Sciatic nerve (tissue), 2 donors: Measurements from ENCODE around the gene EGR1. TPM values are rescaled to one million over a fixed set of nuclear protein-coding genes. Genes with fewer than 3 reads are reported as not detected.
A peak's percentile ranks its signal among the peaks of the same experiment; 100 is the strongest.
"Not testable (repeated sequence)": the region's sequence is repeated elsewhere in the genome, so short reads cannot be mapped to it uniquely, and the experiment has no call there.

Experiments
- ATAC-seq: fragments of 200-7000 bp; cut with Tn5 transposase; one replicate; pipeline ENCODE4 v1.9.1; 2020; ENCODE audit warnings: mild to moderate bottlenecking, moderate library complexity
- DNase-seq: peaks from one replicate; pipeline ENCODE4 v3.0.0-alpha.2; 2020; ENCODE audit warnings: low spot score
- intact Hi-C: fragments of 100-400 bp; cut with DNase I; formaldehyde crosslinking; loops from one replicate; pipeline ENCODE4 v1.14.2; 2022
- total RNA-seq: library from RNA; stranded (reverse); fragmentation: NEBNext Ultra II Directional; extraction: Animal tissue kit (Norgen Biotek cat#: 25700); gene quantifications from one replicate; pipeline ENCODE4 v1.2.1, GENCODE V29; 2021
- donor health status: DM: no; HTN: no; CAD: no.
- donor health status: DM: no; HTN: no; CAD: no.

EGR1 gene
- total RNA-seq, 1 donor from 2014 or later = 137 TPM

DNA sequence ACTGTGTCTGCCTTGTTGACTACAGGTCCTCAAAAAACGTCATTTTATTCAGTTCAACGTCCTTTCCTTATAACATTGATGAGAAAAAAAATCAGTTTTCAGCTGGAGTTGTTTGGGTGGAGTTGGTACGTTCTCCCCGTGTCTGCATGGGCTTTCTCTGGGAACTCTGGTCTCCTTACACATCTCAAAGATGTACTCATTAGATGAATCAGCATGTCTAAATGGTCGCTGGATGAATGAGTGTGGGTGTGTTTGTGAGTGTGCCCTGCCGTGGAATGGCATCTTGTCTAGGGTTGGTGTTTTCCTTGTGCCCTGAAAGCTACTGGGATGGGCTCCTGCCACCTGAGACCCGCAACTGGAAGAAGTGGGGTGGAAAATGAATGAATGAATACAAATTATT is 30.1 kb downstream of the EGR1 start:
- intact Hi-C loops = no loop called here
- no peak for DNase-seq
- no peak for ATAC-seq

DNA sequence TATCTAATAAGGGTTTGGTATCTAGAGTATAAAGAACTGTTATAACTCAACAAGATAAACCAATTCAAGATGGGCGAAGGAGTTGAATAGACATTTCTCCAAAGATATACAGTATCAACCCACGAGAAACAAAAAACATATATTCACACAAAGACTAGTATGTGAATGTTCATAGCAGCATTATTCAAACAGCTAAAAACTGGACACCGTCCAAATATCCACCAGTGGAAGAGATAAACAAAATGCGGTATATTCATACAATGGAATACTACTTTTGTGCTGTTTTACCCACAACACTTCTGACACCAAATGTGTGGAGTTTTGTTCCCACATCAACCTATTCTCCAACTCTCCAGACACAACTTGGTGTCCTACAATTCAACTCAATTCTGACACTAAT is 33.1 kb downstream of the EGR1 start:
- intact Hi-C loops = no loop called here
- DNase-seq (no peak), ATAC-seq (no peak)

DNA sequence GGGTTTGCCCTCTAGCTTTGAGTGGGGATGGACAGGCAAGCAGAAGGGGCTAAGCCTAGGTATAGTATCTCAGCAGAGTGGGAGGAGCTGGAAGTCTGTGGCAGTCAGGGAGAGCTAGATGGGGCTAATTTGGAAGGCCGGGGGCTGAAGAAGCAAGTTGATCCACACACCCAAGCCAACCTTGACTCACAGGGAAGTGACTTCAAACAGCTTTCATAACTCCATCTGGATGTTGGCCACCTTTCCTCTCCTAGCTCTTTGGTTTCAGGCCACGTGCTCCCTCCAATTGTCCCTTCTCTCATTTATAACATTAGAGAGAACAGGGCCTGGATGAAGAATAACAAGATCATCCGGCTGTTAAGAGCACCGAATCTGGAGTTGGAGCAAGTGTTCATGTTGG is 36.8 kb downstream of the EGR1 start:
- intact Hi-C loops = loop anchor here (5.0 kb wide), 1 partner anchor 55 kb away; no protein-coding TSS in a partner anchor
- DNase-seq (no peak), ATAC-seq (no peak)

DNA sequence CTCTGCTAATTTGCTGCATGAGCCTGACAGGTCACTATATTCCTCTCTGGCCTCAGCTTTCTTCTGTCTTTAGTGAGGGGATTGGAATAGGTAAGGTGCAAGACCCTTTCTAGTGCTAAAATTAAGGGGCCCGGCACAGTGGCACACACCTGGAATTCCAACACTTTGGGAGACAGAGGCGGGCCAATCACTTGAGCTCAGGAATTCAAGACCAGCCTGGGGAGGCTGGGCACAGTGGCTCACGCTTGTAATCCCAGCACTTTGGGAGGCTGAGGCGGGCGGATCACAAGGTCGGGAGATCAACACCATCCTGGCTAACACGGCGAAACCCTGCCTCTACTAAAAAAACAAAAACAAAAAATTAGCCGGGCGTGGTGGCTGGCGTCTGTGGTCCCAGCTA is 37.2 kb downstream of the EGR1 start:
- intact Hi-C loops = loop anchor here (5.0 kb wide), 1 partner anchor 55 kb away; no protein-coding TSS in a partner anchor
- DNase-seq (no peak), ATAC-seq (no peak)

DNA sequence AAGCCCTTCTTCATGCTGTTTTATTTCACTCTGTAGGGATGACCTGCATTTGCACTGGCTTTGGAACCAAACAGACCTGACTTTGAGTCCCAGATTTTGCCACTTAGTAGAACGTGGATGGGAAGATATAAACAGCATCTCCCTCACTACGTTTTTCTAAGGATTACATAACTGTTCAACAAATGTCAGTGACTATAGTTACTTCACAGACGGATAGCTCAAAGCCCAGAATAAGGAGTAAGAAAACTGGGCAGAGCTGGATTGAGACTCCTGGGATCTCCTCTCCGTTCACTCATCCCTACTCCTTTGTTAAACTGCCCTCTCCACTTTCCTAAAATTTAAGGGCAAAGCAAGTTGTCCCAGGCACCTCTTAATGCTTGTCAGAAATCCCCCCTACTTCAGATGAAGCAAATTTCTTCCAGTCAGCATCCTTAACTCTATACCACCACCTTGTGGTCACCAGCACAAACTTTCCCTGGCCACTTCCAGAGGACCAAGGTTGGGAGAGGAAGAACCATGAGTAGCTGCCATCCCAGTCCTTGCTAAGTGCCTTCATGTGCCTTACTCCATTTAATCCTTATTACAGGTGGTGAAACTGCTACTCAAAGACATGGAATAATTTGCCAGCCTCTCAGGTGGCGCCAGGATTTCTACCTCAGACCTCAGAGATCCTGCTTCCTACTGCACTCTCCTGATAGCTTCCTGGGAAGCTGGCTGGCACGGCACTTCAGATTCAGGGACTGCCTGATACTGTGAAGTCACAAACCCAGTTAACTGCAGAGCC is 38.4 kb downstream of the EGR1 start:
- no peak for DNase-seq
- intact Hi-C loops = loop anchor here (5.0 kb wide), 1 partner anchor 56 kb away; no protein-coding TSS in a partner anchor
- peak; percentile 89 for ATAC-seq

DNA sequence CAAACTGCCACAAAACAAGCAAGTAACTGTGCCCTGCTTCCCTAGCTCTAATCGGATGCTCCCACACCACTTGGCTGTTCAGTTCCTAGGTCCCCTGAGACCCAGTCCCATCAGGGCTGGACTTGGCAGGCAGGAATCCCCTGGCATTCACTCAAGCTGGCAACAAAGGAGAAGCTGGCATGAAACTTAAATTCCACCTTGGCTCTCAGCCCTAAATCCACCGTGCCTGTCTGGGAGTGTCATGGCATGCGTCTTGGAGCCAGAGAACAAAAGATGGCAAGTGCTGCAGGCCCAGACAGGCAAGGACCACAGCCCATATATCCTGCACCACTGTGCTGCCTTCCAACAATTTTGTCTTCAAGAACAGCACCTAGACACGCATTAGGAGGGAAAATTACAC is 39.5 kb downstream of the EGR1 start:
- DNase-seq = no peak
- intact Hi-C loops = loop anchor here (5.0 kb wide), 1 partner anchor 57 kb away; no protein-coding TSS in a partner anchor
- ATAC-seq = no peak

DNA sequence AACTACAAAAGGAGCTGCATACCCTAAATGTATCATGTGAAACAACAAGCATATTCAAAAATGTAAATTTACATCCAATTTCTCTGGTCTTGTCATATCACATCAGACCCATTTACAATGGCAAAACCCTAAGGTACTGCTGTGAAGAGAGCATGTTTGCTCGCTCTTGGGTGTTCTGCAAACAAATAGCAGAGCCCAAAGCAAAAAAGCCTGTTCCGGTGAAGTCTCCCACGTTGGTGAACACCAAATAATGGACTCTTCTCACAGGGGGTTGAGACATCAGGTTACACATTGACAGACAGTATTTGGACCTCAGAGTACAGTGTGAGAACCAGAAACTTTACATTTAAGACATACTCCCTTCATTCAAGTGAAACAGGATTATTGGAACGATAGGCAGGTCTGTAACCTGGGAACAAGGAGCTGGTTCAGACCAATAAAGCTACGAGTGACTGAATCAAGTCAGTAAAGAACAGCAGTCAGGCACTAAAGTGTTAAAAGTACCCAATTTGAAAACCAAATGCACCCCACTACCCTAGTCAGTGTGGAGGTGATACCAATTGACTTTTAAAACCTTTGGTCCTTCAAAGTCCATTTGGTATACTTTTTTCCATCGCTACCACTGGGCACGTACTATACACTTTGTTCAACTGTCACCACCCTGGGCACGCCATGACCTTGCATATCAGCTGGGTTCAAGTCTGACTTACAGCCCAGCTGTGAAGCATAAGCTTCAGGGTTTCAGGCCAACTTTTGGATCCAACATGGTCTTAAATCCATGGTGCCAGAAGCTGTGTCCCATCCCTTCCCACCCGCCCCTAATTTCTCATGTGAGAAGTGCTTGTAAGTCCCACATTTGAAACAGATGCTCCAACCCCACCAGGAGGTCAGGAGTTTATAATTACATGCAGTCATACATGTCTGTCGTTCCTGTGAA is 41.4 kb downstream of the EGR1 start:
- no peak for DNase-seq
- intact Hi-C loops = no loop called here
- no peak for ATAC-seq

DNA sequence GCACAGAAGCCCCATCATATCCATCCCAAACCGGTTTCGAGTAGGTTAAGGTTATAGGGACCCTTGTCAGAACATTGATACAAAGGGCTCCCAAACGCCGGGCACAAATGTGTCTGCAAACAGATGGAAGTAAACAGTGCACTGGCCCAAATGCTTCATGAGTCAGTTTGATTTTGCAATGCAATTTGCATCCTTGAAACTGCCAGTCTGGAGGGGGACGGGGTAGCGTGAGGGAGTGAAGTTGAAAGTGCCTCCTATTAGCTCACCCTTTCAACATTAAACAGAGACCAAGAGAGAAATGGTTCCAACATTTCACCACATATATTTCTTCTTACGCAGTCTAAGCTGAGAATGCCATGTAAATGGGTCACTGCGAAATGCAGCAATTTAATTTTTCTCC is 42.2 kb downstream of the EGR1 start:
- intact Hi-C loops, ATAC-seq, DNase-seq: not testable (repeated sequence)

DNA sequence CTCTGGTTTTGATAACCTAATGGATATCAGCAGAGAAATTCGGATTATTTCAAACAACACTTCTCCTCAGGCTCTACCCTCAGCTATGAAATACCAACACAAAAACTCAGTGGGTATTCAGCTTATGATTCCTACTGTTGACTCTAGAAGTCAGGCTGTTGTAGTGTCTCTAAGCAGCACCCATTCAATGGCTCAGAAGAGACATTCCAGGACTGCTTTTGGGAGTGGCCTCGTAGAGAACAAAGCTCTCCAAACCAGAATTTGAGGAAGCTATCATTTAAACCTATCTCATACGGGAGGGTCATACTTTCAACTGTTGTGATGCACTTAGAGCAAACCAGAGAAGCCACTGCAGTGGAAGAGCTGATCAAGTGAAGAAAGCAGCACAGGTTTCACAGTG is 43.7 kb downstream of the EGR1 start:
- DNase-seq = no peak
- no peak for ATAC-seq
- intact Hi-C loops = no loop called here

DNA sequence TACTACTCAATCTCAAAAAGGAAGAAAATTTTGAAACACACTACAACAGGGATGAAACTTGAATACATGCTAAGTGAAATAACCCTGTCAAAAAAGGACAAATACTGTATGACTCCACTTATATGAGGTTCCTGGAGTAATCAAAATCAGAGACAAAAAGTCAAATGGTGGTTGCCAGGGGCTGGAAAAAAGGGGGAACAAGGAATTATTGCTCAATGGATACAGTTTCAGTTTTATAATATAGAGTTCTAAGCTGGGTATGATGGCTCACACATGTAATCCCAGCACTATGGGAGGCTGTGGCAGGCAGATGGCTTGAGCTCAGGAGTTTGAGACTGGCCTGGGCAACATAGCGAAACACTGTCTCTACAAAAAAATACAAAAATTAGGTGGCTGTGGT is 48.7 kb downstream of the EGR1 start:
- intact Hi-C loops = no loop called here
- DNase-seq = no peak
- no peak for ATAC-seq

DNA sequence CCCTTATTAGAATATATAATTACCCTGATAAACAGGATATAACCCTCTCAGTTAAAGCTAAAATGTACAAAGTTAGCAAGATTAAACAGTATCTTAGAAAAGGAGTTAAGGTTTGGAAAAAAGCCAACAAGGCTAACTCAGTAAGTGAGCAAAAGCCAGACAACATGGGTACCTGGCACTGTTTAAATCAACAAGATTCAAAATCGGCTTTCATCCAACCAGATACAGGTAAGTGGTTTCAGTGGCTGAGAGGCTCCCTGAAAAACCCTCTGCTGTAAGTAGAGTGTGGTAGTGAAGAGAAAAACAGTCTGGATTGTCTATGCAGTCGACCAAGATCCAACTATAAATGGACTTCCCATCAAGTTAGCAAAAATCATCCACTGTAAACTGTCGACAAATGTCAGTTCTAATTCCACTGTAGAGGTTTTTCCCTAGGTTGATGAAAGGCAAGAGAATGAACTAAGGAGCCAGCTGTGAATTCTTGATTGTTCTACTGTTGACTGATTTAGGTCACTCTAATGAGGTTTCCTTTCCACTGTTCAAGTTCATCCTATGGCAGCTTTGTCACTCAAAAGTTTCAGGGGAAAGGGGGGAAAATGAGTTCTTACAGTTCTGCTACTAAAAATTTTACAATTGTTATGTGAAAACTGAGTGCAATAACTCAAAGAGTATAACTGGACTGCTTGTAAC is 50.4 kb downstream of the EGR1 start:
- DNase-seq = no peak
- ATAC-seq = no peak
- intact Hi-C loops = no loop called here

DNA sequence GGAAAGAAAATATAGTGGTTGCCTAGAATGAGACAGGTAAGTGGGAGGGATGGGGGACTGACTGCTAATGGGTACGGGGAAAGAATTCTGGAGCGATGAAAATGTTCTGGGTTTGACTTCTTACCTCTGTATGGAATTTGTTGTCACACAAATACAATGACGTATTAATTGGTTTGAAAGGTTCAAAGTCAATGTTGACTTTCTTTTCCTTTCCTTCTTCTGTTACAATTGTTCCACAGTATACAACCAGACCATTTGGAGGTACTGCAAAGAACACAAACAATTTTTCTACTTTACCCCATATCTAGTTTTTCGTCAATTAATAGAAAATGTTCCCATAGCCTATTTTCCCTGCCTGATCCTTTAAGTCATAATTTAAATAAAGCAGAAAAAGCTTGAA is 52.2 kb downstream of the EGR1 start:
- intact Hi-C loops = no loop called here
- no peak for DNase-seq
- no peak for ATAC-seq

Other genes starting within 250 kb of the EGR1 start
- gene GFRA3, start 190.9 kb upstream of the EGR1 start, total RNA-seq = 17.7 TPM
- not detected for gene CDC25C, start 133.7 kb upstream of the EGR1 start, total RNA-seq
- gene FAM53C, start 127.2 kb upstream of the EGR1 start, total RNA-seq = 25.6 TPM
- 73.7 TPM for gene KDM3B, start 112.8 kb upstream of the EGR1 start, total RNA-seq
- gene REEP2, start 26.4 kb upstream of the EGR1 start, total RNA-seq = 5.3 TPM
- gene ETF1, start 77.8 kb downstream of the EGR1 start, total RNA-seq = 74.2 TPM
- 152 TPM for gene HSPA9, start 109.9 kb downstream of the EGR1 start, total RNA-seq